Body of pancreas (tissue), 4 donors: ENCODE data around the gene LEUTX.

Experiments used
- POLR2A ChIP-seq, 3 donors: fragments of 450-650 bp; IDR thresholded peaks; one replicate each; pipeline ENCODE4 v1.6.1; 2016; ENCODE audit warnings: antibody characterized with exemption in 3 of 3, mild to moderate bottlenecking in 2 of 3
- TF ChIP-seq, protein P1 (sequence below), 7 experiments: fragments of 450-650 bp in 4 of 7; fragments of 200-600 bp in 3 of 7; sonication (generic) in 3 of 7; IDR thresholded peaks; one replicate each; pipeline ENCODE4 v1.5.1; 2016 to 2019; ENCODE audit warnings: antibody characterized with exemption in 7 of 7

DNA sequence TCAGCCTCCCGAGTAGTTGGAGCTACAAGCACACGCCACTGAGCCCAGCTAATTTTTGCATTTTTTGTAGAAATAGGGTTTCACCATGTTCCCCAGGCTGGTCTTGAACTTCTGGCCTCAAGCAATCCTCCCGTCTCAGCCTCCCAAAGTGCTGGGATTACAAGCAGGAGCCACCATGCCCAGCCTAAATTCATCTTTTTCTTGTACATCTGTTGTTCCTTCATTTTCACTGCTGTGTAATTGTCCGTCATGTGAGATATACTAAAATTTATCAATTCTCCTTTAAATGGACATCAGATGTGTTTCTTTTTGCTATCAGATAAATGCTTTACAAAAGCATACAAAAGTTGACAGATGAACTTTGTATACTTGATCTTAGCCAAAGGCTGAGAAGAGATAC lies 32.4 kb downstream of the LEUTX start:
- TF ChIP-seq, protein P1, sequence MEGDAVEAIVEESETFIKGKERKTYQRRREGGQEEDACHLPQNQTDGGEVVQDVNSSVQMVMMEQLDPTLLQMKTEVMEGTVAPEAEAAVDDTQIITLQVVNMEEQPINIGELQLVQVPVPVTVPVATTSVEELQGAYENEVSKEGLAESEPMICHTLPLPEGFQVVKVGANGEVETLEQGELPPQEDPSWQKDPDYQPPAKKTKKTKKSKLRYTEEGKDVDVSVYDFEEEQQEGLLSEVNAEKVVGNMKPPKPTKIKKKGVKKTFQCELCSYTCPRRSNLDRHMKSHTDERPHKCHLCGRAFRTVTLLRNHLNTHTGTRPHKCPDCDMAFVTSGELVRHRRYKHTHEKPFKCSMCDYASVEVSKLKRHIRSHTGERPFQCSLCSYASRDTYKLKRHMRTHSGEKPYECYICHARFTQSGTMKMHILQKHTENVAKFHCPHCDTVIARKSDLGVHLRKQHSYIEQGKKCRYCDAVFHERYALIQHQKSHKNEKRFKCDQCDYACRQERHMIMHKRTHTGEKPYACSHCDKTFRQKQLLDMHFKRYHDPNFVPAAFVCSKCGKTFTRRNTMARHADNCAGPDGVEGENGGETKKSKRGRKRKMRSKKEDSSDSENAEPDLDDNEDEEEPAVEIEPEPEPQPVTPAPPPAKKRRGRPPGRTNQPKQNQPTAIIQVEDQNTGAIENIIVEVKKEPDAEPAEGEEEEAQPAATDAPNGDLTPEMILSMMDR (IDR thresholded peaks at IDR 0.05) = no peak
- TF ChIP-seq POLR2A (IDR thresholded peaks at IDR 0.05) = no peak
